HepG2 (cell line): ENCODE data around the gene THRA. TPM values are rescaled to one million over a fixed set of nuclear protein-coding genes. Genes with fewer than 3 reads are reported as not detected.
A peak's percentile ranks its signal among the peaks of the same experiment; 100 is the strongest.

Source experiments
- NCOA1 ChIP-seq: sonication (generic); formaldehyde crosslinking; IDR thresholded peaks from 2 replicates; pipeline ENCODE4 v1.9.0; 2021; ENCODE audit warnings: missing genetic modification reagents
- NFYB ChIP-seq: sonication (generic); formaldehyde crosslinking; IDR thresholded peaks from 2 replicates; pipeline ENCODE4 v1.4.0; 2020; ENCODE audit warnings: missing genetic modification reagents
- PCBP1 ChIP-seq: fragments of 200-400 bp; formaldehyde crosslinking; IDR thresholded peaks from 2 replicates; pipeline ENCODE4 v1.6.1; 2017; ENCODE audit warnings: mild to moderate bottlenecking, low read depth, low read length, borderline replicate concordance
- TMF1 ChIP-seq: sonication (generic); formaldehyde crosslinking; IDR thresholded peaks from 2 replicates; pipeline ENCODE4 v1.8.1; 2022; ENCODE audit warnings: low read depth, missing genetic modification reagents
- TP53 ChIP-seq: sonication (generic); formaldehyde crosslinking; conservative IDR thresholded peaks from 2 replicates; pipeline ENCODE4 v1.4.0; 2020; ENCODE audit warnings: missing genetic modification reagents
- ZNF570 ChIP-seq: sonication (generic); formaldehyde crosslinking; IDR thresholded peaks from 2 replicates; pipeline ENCODE4 v1.4.0; 2020; ENCODE audit warnings: mild to moderate bottlenecking, missing genetic modification reagents, borderline replicate concordance
- ZNF83 ChIP-seq: sonication (generic); formaldehyde crosslinking; IDR thresholded peaks from 2 replicates; pipeline ENCODE4 v1.4.0; 2020; ENCODE audit warnings: missing genetic modification reagents, mild to moderate bottlenecking, borderline replicate concordance
- polyA plus RNA-seq, 8 experiments: library from polyadenylated mRNA; depleted of rRNA in 3 of 8; stranded (reverse) in 7 of 8; unstranded in 1 of 8; fragments of >200 nt; fragmentation: Illumina TruSeq in 4 of 8; extraction: Trizol in 4 of 8; gene quantifications; 2 replicates each; pipeline versions ENCODE4 v1.2.1 to v1.2.3, GENCODE V29; 2011 to 2016; ENCODE audit warnings: low read depth in 4 of 8, missing spikeins in 1 of 8, mixed read lengths in 1 of 8; ENCODE audit not compliant: insufficient read depth in 1 of 8
- total RNA-seq, 5 experiments: library from RNA; depleted of rRNA; stranded (reverse); fragments of >200 nt; fragmentation: Illumina TruSeq; extraction: Trizol; gene quantifications; 2 replicates each; pipeline ENCODE4 v1.2.3, GENCODE V29; 2016; ENCODE audit warnings: low read depth in 1 of 5
- TF ChIP-seq, protein P1 (sequence below): sonication (generic); formaldehyde crosslinking; IDR thresholded peaks from 2 replicates; pipeline ENCODE4 v1.4.0; 2020; ENCODE audit warnings: missing genetic modification reagents
- TF ChIP-seq, protein P2 (sequence below): sonication (generic); formaldehyde crosslinking; IDR thresholded peaks from 2 replicates; pipeline ENCODE4 v1.4.0; 2020; ENCODE audit warnings: missing genetic modification reagents
- TF ChIP-seq, protein P3 (sequence below): IDR thresholded peaks from 2 replicates; pipeline ENCODE4 v1.6.1; 2016; ENCODE audit warnings: mild to moderate bottlenecking
- TF ChIP-seq, protein P4 (sequence below): sonication (generic); formaldehyde crosslinking; IDR thresholded peaks from 2 replicates; pipeline ENCODE4 v1.9.0; 2021; ENCODE audit warnings: missing genetic modification reagents, mild to moderate bottlenecking, borderline replicate concordance

THRA gene
- total and polyA plus RNA-seq, 2 of the 13 experiments (the other 11 are each of a cell fraction or from before 2014, with no cell fraction given) = 8.0 to 9.9 TPM

DNA sequence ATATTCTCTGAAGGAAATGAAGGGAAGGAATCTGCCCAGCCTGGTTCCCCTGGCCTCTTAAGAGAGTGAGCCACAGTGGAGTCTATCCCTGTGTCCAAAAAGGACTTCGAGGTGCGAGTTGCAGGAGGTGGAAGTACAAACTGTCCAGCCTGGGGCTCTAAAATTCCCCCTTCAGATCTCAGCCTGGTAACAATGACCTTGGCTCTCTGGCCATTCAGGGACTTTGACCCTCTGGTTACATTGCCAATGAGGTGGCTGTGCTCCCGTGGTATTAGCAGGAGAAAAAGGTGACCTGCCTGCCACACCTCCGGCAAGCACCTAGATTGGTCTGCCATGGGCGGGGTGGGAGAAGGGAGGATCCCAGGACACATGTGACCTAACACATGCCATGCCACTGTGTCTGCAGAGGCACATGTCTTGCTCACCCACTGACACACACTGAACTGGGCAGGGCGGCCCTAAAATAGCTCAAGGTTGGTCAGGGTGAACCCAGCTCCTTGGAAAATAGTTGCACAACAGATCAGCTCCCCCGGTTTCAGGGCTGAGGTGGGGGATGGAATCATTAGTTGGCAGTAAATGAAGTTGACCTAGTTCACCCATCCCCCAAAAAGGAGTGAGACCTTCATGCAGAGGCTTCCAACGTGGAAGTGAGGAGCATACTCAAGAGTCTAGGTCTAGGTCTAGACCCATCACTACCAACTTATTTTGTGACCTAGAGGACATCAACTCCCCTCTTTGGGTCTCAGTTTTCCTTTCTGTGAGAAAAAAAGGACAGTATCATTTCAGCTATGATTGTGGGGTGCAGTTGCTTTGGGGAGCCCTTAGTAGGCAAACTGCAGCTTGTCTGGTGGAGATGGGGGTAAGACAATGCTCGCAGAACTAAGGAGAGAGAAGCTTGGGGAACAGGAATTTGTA, 35.4 kb downstream of the THRA start (continued):
- TF ChIP-seq, protein P1, sequence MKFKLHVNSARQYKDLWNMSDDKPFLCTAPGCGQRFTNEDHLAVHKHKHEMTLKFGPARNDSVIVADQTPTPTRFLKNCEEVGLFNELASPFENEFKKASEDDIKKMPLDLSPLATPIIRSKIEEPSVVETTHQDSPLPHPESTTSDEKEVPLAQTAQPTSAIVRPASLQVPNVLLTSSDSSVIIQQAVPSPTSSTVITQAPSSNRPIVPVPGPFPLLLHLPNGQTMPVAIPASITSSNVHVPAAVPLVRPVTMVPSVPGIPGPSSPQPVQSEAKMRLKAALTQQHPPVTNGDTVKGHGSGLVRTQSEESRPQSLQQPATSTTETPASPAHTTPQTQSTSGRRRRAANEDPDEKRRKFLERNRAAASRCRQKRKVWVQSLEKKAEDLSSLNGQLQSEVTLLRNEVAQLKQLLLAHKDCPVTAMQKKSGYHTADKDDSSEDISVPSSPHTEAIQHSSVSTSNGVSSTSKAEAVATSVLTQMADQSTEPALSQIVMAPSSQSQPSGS = peak; percentile 71; the same call in 1 of the 2 replicates
- TF ChIP-seq PCBP1 (no peak), NFYB (peak; percentile 40), ZNF83 (no peak), TMF1 (CRISPR knock-in tag) (peak; percentile 39; the same call in 1 of the 2 replicates), ZNF570 (CRISPR knock-in tag) (no peak), NCOA1 (CRISPR knock-in tag) (0 out of 2 replicates have a peak, but pooled peaks have one; percentile 6), TP53 (CRISPR knock-in tag) (0 out of 2 replicates have a peak, but pooled peaks have one; percentile 50)
- TF ChIP-seq, protein P2, sequence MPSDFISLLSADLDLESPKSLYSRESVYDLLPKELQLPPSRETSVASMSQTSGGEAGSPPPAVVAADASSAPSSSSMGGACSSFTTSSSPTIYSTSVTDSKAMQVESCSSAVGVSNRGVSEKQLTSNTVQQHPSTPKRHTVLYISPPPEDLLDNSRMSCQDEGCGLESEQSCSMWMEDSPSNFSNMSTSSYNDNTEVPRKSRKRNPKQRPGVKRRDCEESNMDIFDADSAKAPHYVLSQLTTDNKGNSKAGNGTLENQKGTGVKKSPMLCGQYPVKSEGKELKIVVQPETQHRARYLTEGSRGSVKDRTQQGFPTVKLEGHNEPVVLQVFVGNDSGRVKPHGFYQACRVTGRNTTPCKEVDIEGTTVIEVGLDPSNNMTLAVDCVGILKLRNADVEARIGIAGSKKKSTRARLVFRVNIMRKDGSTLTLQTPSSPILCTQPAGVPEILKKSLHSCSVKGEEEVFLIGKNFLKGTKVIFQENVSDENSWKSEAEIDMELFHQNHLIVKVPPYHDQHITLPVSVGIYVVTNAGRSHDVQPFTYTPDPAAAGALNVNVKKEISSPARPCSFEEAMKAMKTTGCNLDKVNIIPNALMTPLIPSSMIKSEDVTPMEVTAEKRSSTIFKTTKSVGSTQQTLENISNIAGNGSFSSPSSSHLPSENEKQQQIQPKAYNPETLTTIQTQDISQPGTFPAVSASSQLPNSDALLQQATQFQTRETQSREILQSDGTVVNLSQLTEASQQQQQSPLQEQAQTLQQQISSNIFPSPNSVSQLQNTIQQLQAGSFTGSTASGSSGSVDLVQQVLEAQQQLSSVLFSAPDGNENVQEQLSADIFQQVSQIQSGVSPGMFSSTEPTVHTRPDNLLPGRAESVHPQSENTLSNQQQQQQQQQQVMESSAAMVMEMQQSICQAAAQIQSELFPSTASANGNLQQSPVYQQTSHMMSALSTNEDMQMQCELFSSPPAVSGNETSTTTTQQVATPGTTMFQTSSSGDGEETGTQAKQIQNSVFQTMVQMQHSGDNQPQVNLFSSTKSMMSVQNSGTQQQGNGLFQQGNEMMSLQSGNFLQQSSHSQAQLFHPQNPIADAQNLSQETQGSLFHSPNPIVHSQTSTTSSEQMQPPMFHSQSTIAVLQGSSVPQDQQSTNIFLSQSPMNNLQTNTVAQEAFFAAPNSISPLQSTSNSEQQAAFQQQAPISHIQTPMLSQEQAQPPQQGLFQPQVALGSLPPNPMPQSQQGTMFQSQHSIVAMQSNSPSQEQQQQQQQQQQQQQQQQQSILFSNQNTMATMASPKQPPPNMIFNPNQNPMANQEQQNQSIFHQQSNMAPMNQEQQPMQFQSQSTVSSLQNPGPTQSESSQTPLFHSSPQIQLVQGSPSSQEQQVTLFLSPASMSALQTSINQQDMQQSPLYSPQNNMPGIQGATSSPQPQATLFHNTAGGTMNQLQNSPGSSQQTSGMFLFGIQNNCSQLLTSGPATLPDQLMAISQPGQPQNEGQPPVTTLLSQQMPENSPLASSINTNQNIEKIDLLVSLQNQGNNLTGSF (CRISPR knock-in tag) = 0 out of 2 replicates have a peak, but pooled peaks have one; percentile 23
- TF ChIP-seq, protein P3, sequence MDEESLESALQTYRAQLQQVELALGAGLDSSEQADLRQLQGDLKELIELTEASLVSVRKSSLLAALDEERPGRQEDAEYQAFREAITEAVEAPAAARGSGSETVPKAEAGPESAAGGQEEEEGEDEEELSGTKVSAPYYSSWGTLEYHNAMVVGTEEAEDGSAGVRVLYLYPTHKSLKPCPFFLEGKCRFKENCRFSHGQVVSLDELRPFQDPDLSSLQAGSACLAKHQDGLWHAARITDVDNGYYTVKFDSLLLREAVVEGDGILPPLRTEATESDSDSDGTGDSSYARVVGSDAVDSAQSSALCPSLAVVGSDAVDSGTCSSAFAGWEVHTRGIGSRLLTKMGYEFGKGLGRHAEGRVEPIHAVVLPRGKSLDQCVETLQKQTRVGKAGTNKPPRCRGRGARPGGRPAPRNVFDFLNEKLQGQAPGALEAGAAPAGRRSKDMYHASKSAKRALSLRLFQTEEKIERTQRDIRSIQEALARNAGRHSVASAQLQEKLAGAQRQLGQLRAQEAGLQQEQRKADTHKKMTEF (CRISPR knock-in tag) = peak; percentile 67
- TF ChIP-seq, protein P4, sequence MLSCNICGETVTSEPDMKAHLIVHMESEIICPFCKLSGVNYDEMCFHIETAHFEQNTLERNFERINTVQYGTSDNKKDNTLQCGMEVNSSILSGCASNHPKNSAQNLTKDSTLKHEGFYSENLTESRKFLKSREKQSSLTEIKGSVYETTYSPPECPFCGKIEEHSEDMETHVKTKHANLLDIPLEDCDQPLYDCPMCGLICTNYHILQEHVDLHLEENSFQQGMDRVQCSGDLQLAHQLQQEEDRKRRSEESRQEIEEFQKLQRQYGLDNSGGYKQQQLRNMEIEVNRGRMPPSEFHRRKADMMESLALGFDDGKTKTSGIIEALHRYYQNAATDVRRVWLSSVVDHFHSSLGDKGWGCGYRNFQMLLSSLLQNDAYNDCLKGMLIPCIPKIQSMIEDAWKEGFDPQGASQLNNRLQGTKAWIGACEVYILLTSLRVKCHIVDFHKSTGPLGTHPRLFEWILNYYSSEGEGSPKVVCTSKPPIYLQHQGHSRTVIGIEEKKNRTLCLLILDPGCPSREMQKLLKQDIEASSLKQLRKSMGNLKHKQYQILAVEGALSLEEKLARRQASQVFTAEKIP = no peak
